ENCODE measurements around the gene GPR183.
"Not testable (repeated sequence)": the region's sequence is repeated elsewhere in the genome, so short reads cannot be mapped to it uniquely, and the experiment has no call there.

GPR183 gene

GRCh38 chr13:99270518-99270917 is 36.7 kb downstream of the GPR183 start:
- DNase-seq (ENCODE audit: low spot score): no peak

GRCh38 chr13:99269627-99270241 is 37.5 kb downstream of the GPR183 start:
- DNase-seq (ENCODE audit: low spot score): no peak

GRCh38 chr13:99268822-99269221 is 38.4 kb downstream of the GPR183 start:
- no peak for DNase-seq (ENCODE audit: low spot score)

GRCh38 chr13:99267927-99268326 is 39.3 kb downstream of the GPR183 start:
- no peak for DNase-seq (ENCODE audit: low spot score)

- no peak for DNase-seq (ENCODE audit: low spot score)
These were observed 40.4 kb downstream of the GPR183 start for GRCh38 chr13:99266827-99267226.

GRCh38 chr13:99265821-99266426 is 41.3 kb downstream of the GPR183 start:
- peak; percentile 33 for DNase-seq (ENCODE audit: low spot score)

GRCh38 chr13:99265162-99265800 is 41.9 kb downstream of the GPR183 start:
- no peak for DNase-seq (ENCODE audit: low spot score)

- DNase-seq (ENCODE audit: low spot score): no peak
These were observed 43.1 kb downstream of the GPR183 start for GRCh38 chr13:99264051-99264450.

GRCh38 chr13:99263126-99263785 is 43.9 kb downstream of the GPR183 start:
- no peak for DNase-seq (ENCODE audit: low spot score)

GRCh38 chr13:99261059-99261458 is 46.1 kb downstream of the GPR183 start:
- DNase-seq (ENCODE audit: low spot score): no peak

- no peak for DNase-seq (ENCODE audit: low spot score)
These were observed 47.0 kb downstream of the GPR183 start for GRCh38 chr13:99260216-99260615.

GRCh38 chr13:99258946-99259345 is 48.3 kb downstream of the GPR183 start:
- DNase-seq (ENCODE audit: low spot score): peak; percentile 79

GRCh38 chr13:99258210-99258860 is 48.9 kb downstream of the GPR183 start, which contains the start of gene GPR18:
GPR18 (minus strand) TSS chr13:99258379; CDS start chr13:99255872, 2,507 bp downstream.
- peak; percentile 51 for DNase-seq (ENCODE audit: low spot score)

- no peak for DNase-seq (ENCODE audit: low spot score)
These were observed 49.9 kb downstream of the GPR183 start for GRCh38 chr13:99257291-99257690.

- no peak for DNase-seq (ENCODE audit: low spot score)
These were observed 50.5 kb downstream of the GPR183 start for GRCh38 chr13:99256709-99257108.

GRCh38 chr13:99256283-99256682 is 50.9 kb downstream of the GPR183 start:
- DNase-seq (ENCODE audit: low spot score): no peak

GRCh38 chr13:99255271-99255670 is 51.9 kb downstream of the GPR183 start:
- no peak for DNase-seq (ENCODE audit: low spot score)

GRCh38 chr13:99254830-99255229 is 52.4 kb downstream of the GPR183 start:
- DNase-seq (ENCODE audit: low spot score): no peak

- no peak for DNase-seq (ENCODE audit: low spot score)
These were observed 55.3 kb downstream of the GPR183 start for GRCh38 chr13:99251921-99252320.

- DNase-seq (ENCODE audit: low spot score): no peak
These were observed 56.0 kb downstream of the GPR183 start for GRCh38 chr13:99250982-99251825.

- DNase-seq (ENCODE audit: low spot score): not testable (repeated sequence)
These were observed 57.6 kb downstream of the GPR183 start for GRCh38 chr13:99249606-99250005.
